ENCODE data around the gene DUSP23. TPM values are rescaled to one million over a fixed set of nuclear protein-coding genes. Genes with fewer than 3 reads are reported as not detected.

The DUSP23 gene
- total RNA-seq (2022; extraction: Qiagen RNA extraction): 53.3 to 87.3 TPM (median 77.5 TPM) in 5 replicates

GRCh38 chr1:159780583-159781582, at the start of gene DUSP23:
Gene DUSP23, plus strand, starts transcription at chr1:159780962. Its CDS starts 139 bp downstream, at chr1:159781101.

GRCh38 chr1:159802111-159802510, 21.3 kb downstream of the DUSP23 start, which contains the start of gene FCRL6:
Gene FCRL6, plus strand, starts transcription at chr1:159802360. Its CDS starts 65 bp downstream, at chr1:159802425.

GRCh38 chr1:159826441-159827101, 45.8 kb downstream of the DUSP23 start, which contains the start of gene SLAMF8:
Gene SLAMF8, plus strand, starts transcription at chr1:159826873. Its CDS starts 26 bp downstream, at chr1:159826899.

Other genes starting within 250 kb of the DUSP23 start
- not detected in 5 replicates for gene OR10J5, start 245.0 kb upstream of the DUSP23 start, total RNA-seq (2022; extraction: Qiagen RNA extraction)
- not detected in 5 replicates for gene APCS, start 193.1 kb upstream of the DUSP23 start, total RNA-seq (2022; extraction: Qiagen RNA extraction)
- not detected in 5 replicates for gene CRP, start 66.4 kb upstream of the DUSP23 start, total RNA-seq (2022; extraction: Qiagen RNA extraction)
- gene FCRL6, start 21.4 kb downstream of the DUSP23 start, total RNA-seq (2022; extraction: Qiagen RNA extraction): not detected in 5 replicates
- gene SLAMF8, start 45.9 kb downstream of the DUSP23 start, total RNA-seq (2022; extraction: Qiagen RNA extraction): 0.10 to 0.25 TPM (median 0.16 TPM) in 5 replicates
- 0.03 to 0.11 TPM in 2 of 5 replicates, not detected in the others for gene VSIG8, start 81.7 kb downstream of the DUSP23 start, total RNA-seq (2022; extraction: Qiagen RNA extraction)
- gene CFAP45, start 119.2 kb downstream of the DUSP23 start, total RNA-seq (2022; extraction: Qiagen RNA extraction): 0.49 to 0.67 TPM (median 0.55 TPM) in 5 replicates
- 1,017 to 1,045 TPM (median 1,025 TPM) in 5 replicates for gene TAGLN2, start 144.5 kb downstream of the DUSP23 start, total RNA-seq (2022; extraction: Qiagen RNA extraction)
- gene IGSF9, start 164.7 kb downstream of the DUSP23 start, total RNA-seq (2022; extraction: Qiagen RNA extraction): 0.12 to 0.22 TPM (median 0.15 TPM) in 5 replicates
- 0.25 to 0.64 TPM (median 0.41 TPM) in 5 replicates for gene SLAMF9, start 173.3 kb downstream of the DUSP23 start, total RNA-seq (2022; extraction: Qiagen RNA extraction)